Spleen (tissue), 7 donors: ENCODE results near the gene MUC5B.
"Not testable (repeated sequence)": the region's sequence is repeated elsewhere in the genome, so short reads cannot be mapped to it uniquely, and the experiment has no call there.

Experiments used
- CTCF ChIP-seq, 11 experiments: fragments of 200-600 bp in 7 of 11; fragments of 450-650 bp in 4 of 11; sonication (generic) in 4 of 11; IDR thresholded peaks in 8 of 11; conservative IDR thresholded peaks in 3 of 11; 1 replicate in 7 of 11; 2 replicates in 4 of 11; pipeline versions ENCODE4 v1.4.0 to v1.8.0; 2016 to 2021; ENCODE audit warnings: antibody characterized with exemption in 11 of 11, inconsistent platforms in 4 of 11, mild to moderate bottlenecking in 1 of 11
- POLR2A ChIP-seq, 3 donors: fragments of 450-650 bp; IDR thresholded peaks; one replicate each; pipeline ENCODE4 v1.5.1; 2017; ENCODE audit warnings: antibody characterized with exemption in 3 of 3, mild to moderate bottlenecking in 1 of 3
- POLR2AphosphoS5 ChIP-seq, 3 donors: sonication (generic); formaldehyde crosslinking; IDR thresholded peaks; one replicate each; pipeline ENCODE4 v1.5.1; 2017; ENCODE audit warnings: antibody characterized with exemption in 3 of 3
- donor health status: DM: no; HTN: no; CAD: no; lungs with moderate emphysema.
- donor health status: DM: no; HTN: no; CAD: no.
- donor health status: DM: no; HTN: no; CAD: no.

- not testable (repeated sequence) for TF ChIP-seq CTCF (IDR thresholded peaks at IDR 0.05 in 8 of 11, conservative IDR thresholded peaks at IDR 0.05 in 3 of 11); POLR2AphosphoS5 (IDR thresholded peaks at IDR 0.05); POLR2A (IDR thresholded peaks at IDR 0.05)
These were observed 21.7 kb downstream of the MUC5B start for GRCh38 chr11:1244557-1244956.
